ENCODE measurements around the gene CETN2. TPM values are rescaled to one million over a fixed set of nuclear protein-coding genes. Genes with fewer than 3 reads are reported as not detected.
A peak's percentile ranks its signal among the peaks of the same experiment; 100 is the strongest.

CETN2 gene
- 10 to 100 TPM; 10.5 to 18.8 (median 13.5) TPM for total RNA-seq

- TF ChIP-seq POLR2A (IDR thresholded peaks at IDR 0.05): no peak
- TF ChIP-seq CTCF (IDR thresholded peaks at IDR 0.05): no peak
- DNase-seq (ENCODE audit: low spot score in 2 of 2): peak; percentile 92 to 99
- H3K4me3 ChIP-seq (ENCODE audit: low read depth, poor library complexity, severe bottlenecking): peak within 1 kb of the TSS; percentile 48
- WGBS, 2 donors: 0 to 32% methylated on average over 28 to 71 of the region's 71 CpGs
- intact Hi-C loops (cut with DNase I; ENCODE audit: low total_unique reads): no loop called here
Measured at GRCh38 chrX:152830312-152831305, at the start of gene CETN2, which contains the start of gene NSDHL. Gene CETN2 (minus strand): TSS chrX:152830757. CDS start chrX:152830710, 47 bp downstream. Gene NSDHL (plus strand): TSS chrX:152831063. CDS start chrX:152846325, 15,262 bp downstream.

GRCh38 chrX:152878976-152879755 is 48.6 kb upstream of the CETN2 start:
- intact Hi-C loops (cut with DNase I; ENCODE audit: low total_unique reads): no loop called here
- no peak overlapping the region for H3K4me3 ChIP-seq (ENCODE audit: low read depth, poor library complexity, severe bottlenecking)
- peak in 1 of 2 donors; percentile 81 for DNase-seq (ENCODE audit: low spot score in 2 of 2)
- TF ChIP-seq CTCF (IDR thresholded peaks at IDR 0.05) (no peak), POLR2A (IDR thresholded peaks at IDR 0.05) (no peak)
- 47 to 60% methylated on average over 7 to 16 of the region's 16 CpGs for WGBS, 2 donors

GRCh38 chrX:152876931-152877840 is 46.6 kb upstream of the CETN2 start:
- DNase-seq (ENCODE audit: low spot score in 2 of 2): peak in 1 of 2 donors; percentile 52
- 28 to 71% methylated on average over 4 to 10 of the region's 10 CpGs for WGBS, 2 donors
- TF ChIP-seq CTCF (IDR thresholded peaks at IDR 0.05): no peak
- no peak for TF ChIP-seq POLR2A (IDR thresholded peaks at IDR 0.05)
- H3K4me3 ChIP-seq (ENCODE audit: low read depth, poor library complexity, severe bottlenecking): no peak overlapping the region
- intact Hi-C loops (cut with DNase I; ENCODE audit: low total_unique reads): no loop called here

- TF ChIP-seq POLR2A (IDR thresholded peaks at IDR 0.05) (no peak), CTCF (IDR thresholded peaks at IDR 0.05) (no peak)
- intact Hi-C loops (cut with DNase I; ENCODE audit: low total_unique reads): no loop called here
- no peak for DNase-seq (ENCODE audit: low spot score in 2 of 2)
- 71 to 81% methylated on average over 2 of the region's 2 CpGs for WGBS, 2 donors
- H3K4me3 ChIP-seq (ENCODE audit: low read depth, poor library complexity, severe bottlenecking): no peak overlapping the region
Measured at GRCh38 chrX:152873361-152873760, 42.8 kb upstream of the CETN2 start.

- WGBS, 2 donors: 61 to 76% methylated on average over 1 to 2 of the region's 2 CpGs
- intact Hi-C loops (cut with DNase I; ENCODE audit: low total_unique reads): no loop called here
- no peak overlapping the region for H3K4me3 ChIP-seq (ENCODE audit: low read depth, poor library complexity, severe bottlenecking)
- DNase-seq (ENCODE audit: low spot score in 2 of 2): no peak
- TF ChIP-seq CTCF (IDR thresholded peaks at IDR 0.05) (no peak), POLR2A (IDR thresholded peaks at IDR 0.05) (no peak)
Measured at GRCh38 chrX:152872522-152872921, 42.0 kb upstream of the CETN2 start.

All from lower leg skin (tissue), 4 donors.